K562 (cell line): ENCODE results near the gene CACNA2D2. TPM values are rescaled to one million over a fixed set of nuclear protein-coding genes. Genes with fewer than 3 reads are reported as not detected.

ENCODE experiments used
- ARID1B ChIP-seq: fragments of 450-650 bp; IDR thresholded peaks from 2 replicates; pipeline ENCODE4 v1.6.1; 2016; ENCODE audit warnings: antibody characterized with exemption, mild to moderate bottlenecking, inconsistent platforms
- BRD4 ChIP-seq: fragments of 200-600 bp; sonication (generic); IDR thresholded peaks from 2 replicates; pipeline ENCODE4 v1.6.1; 2017; ENCODE audit warnings: inconsistent platforms
- CAMTA2 ChIP-seq: fragments of 250-450 bp; sonication (Bioruptor Pico); conservative IDR thresholded peaks from 2 replicates; pipeline ENCODE4 v1.5.1; 2022
- GABPA ChIP-seq: fragments of 200-800 bp; sonication (Bioruptor generic); conservative IDR thresholded peaks from 2 replicates; pipeline ENCODE4 v1.6.1; 2016; ENCODE audit warnings: low read depth, missing genetic modification characterization, missing compliant biosample characterization
- GABPB1 ChIP-seq: sonication (generic); formaldehyde crosslinking; IDR thresholded peaks from 2 replicates; pipeline ENCODE4 v1.8.0; 2022; ENCODE audit warnings: mild to moderate bottlenecking, missing genetic modification reagents
- GATA2 ChIP-seq: sonication (generic); formaldehyde crosslinking; IDR thresholded peaks from 2 replicates; pipeline ENCODE4 v1.4.0; 2020; ENCODE audit warnings: mild to moderate bottlenecking, missing genetic modification reagents
- GTF2E2 ChIP-seq: fragments of 200-800 bp; sonication (Bioruptor generic); IDR thresholded peaks from 2 replicates; pipeline ENCODE4 v1.6.1; 2016; ENCODE audit warnings: missing genetic modification characterization, missing compliant biosample characterization
- HLTF ChIP-seq: fragments of 450-650 bp; IDR thresholded peaks from 2 replicates; pipeline ENCODE4 v1.6.1; 2016
- KAT8 ChIP-seq: fragments of 450-650 bp; IDR thresholded peaks from 2 replicates; pipeline ENCODE4 v1.6.1; 2016; ENCODE audit warnings: low read depth, mild to moderate bottlenecking
- MAFF ChIP-seq: IDR thresholded peaks from 2 replicates; pipeline ENCODE4 v1.6.1; 2012; ENCODE audit warnings: low read length, improper control_type of control experiment
- MTA3 ChIP-seq: fragments of 450-650 bp; formaldehyde crosslinking; IDR thresholded peaks from 2 replicates; pipeline ENCODE4 v1.6.1; 2017; ENCODE audit warnings: mild to moderate bottlenecking, borderline replicate concordance
- NRF1 ChIP-seq, 2 experiments: fragments of 450-650 bp; IDR thresholded peaks in 1 of 2; conservative IDR thresholded peaks in 1 of 2; 2 replicates each; pipeline ENCODE4 v1.6.1; 2014; ENCODE audit warnings: mild to moderate bottlenecking in 2 of 2
- POLR3A ChIP-seq: IDR thresholded peaks from 2 replicates; pipeline ENCODE4 v1.6.1; 2011; ENCODE audit warnings: borderline replicate concordance, mild to moderate bottlenecking, moderate library complexity; ENCODE audit not compliant: insufficient read length, insufficient read depth; ENCODE audit errors: extremely low read depth
- SMAD3 ChIP-seq: fragments of 450-650 bp; formaldehyde crosslinking; conservative IDR thresholded peaks from 2 replicates; pipeline ENCODE4 v1.4.0; 2020; ENCODE audit warnings: mild to moderate bottlenecking
- TAF7 ChIP-seq: fragments of 450-650 bp; IDR thresholded peaks from 2 replicates; pipeline ENCODE4 v1.6.1; 2016; ENCODE audit warnings: missing genetic modification characterization, missing compliant biosample characterization
- TCF3 ChIP-seq: sonication (generic); formaldehyde crosslinking; IDR thresholded peaks from 2 replicates; pipeline ENCODE4 v1.4.0; 2020; ENCODE audit warnings: mild to moderate bottlenecking, missing genetic modification reagents
- TCF7 ChIP-seq: sonication (generic); IDR thresholded peaks from 2 replicates; pipeline ENCODE4 v1.6.1; 2016; ENCODE audit warnings: antibody characterized with exemption, borderline replicate concordance
- TSC22D4 ChIP-seq: fragments of 450-650 bp; IDR thresholded peaks from 2 replicates; pipeline ENCODE4 v1.6.1; 2016; ENCODE audit warnings: missing genetic modification characterization, missing biosample characterization, control low read depth
- YBX1 ChIP-seq: fragments of 450-650 bp; IDR thresholded peaks from 2 replicates; pipeline ENCODE4 v1.7.1; 2016; ENCODE audit warnings: mild to moderate bottlenecking
- ZNF561 ChIP-seq: fragments of 450-650 bp; formaldehyde crosslinking; conservative IDR thresholded peaks from 2 replicates; pipeline ENCODE4 v1.4.0; 2020; ENCODE audit warnings: mild to moderate bottlenecking, moderate library complexity
- ZNF695 ChIP-seq: fragments of 450-650 bp; formaldehyde crosslinking; IDR thresholded peaks from 2 replicates; pipeline ENCODE4 v1.4.0; 2020; ENCODE audit warnings: mild to moderate bottlenecking, moderate library complexity
- polyA plus RNA-seq, 8 experiments: library from polyadenylated mRNA; depleted of rRNA in 4 of 8; stranded (reverse) in 5 of 8; unstranded in 3 of 8; fragments of >200 nt; fragmentation: Nextera tagmentation in 2 of 8; fragmentation: Illumina TruSeq in 1 of 8; extraction: Ambion mirVana in 2 of 8; extraction: Trizol in 1 of 8; gene quantifications; 2 replicates each; pipeline versions ENCODE4 v1.2.1 to v1.2.3, GENCODE V29; 2011 to 2014; ENCODE audit warnings: inconsistent platforms in 1 of 8, missing spikeins in 1 of 8
- total RNA-seq, 7 experiments: library from RNA; depleted of rRNA in 6 of 7; stranded (reverse); fragments of >200 nt in 6 of 7; fragmentation: Illumina TruSeq in 2 of 7; extraction: Trizol in 2 of 7; gene quantifications; 2 replicates each; pipeline versions ENCODE4 v1.2.1 to v1.2.3, GENCODE V29; 2011 to 2021; ENCODE audit warnings: low replicate concordance in 1 of 7
- TF ChIP-seq, protein P1 (sequence below): fragments of 250-450 bp; sonication (Bioruptor Pico); IDR thresholded peaks from 2 replicates; pipeline ENCODE4 v1.8.0; 2022; ENCODE audit warnings: moderate library complexity, mild to moderate bottlenecking, inconsistent platforms
- TF ChIP-seq, protein P2 (sequence below): fragments of 150-350 bp; conservative IDR thresholded peaks from 2 replicates; pipeline ENCODE4 v1.6.1; 2014; ENCODE audit warnings: low read length
- TF ChIP-seq, protein P3 (sequence below): sonication (generic); formaldehyde crosslinking; IDR thresholded peaks from 2 replicates; pipeline ENCODE4 v1.8.0; 2023; ENCODE audit warnings: mild to moderate bottlenecking, missing genetic modification reagents
- TF ChIP-seq, protein P4 (sequence below): fragments of 450-650 bp; IDR thresholded peaks from 2 replicates; pipeline ENCODE4 v1.6.1; 2016

CACNA2D2 gene
- total and polyA plus RNA-seq, 9 of the 15 experiments (the other 6 are each of a cell fraction or from before 2014, with no cell fraction given): 0.11 to 0.58 (median 0.36) TPM; not detected in 2

DNA sequence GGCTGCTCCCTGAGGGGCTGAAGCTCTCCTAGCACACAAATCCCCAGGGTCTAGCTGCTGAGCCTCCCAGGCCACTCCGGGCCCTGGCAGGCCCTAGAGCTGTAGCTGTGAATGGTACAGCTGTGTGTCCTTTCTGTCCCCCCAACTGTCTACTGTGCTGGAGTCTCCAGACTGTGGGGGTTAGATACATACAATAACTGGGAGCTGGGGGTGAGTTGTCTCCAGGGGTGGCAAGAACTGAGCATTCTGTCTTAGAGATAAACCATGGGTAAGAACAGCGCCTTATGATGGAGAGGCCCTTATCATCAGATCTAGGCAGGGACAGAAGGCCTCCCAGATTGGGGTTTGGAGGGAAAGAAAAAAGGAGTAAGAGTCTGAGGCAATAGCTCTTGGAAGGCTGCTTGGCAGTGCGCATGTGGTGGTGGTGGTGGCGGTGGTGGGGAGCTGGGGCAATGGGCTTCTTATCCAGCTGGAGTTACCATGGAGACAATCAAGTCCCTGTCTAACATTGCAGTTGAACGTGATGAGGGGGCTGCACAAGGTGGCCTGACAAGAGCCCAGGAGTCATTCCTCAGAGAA is 149.2 kb downstream of the CACNA2D2 start (continued):
- TF ChIP-seq, protein P1, sequence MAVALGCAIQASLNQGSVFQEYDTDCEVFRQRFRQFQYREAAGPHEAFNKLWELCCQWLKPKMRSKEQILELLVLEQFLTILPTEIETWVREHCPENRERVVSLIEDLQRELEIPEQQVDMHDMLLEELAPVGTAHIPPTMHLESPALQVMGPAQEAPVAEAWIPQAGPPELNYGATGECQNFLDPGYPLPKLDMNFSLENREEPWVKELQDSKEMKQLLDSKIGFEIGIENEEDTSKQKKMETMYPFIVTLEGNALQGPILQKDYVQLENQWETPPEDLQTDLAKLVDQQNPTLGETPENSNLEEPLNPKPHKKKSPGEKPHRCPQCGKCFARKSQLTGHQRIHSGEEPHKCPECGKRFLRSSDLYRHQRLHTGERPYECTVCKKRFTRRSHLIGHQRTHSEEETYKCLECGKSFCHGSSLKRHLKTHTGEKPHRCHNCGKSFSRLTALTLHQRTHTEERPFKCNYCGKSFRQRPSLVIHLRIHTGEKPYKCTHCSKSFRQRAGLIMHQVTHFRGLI: no peak
- TF ChIP-seq YBX1 (no peak), NRF1 (conservative IDR thresholded peaks at IDR 0.05 in 1 of 2, IDR thresholded peaks at IDR 0.05 in 1 of 2) (peak; percentile 60 to 65; a peak in 2 of 4 replicates), GABPB1 (CRISPR knock-in tag) (no peak), TCF7 (no peak), MAFF (no peak), CAMTA2 (CRISPR knock-in tag) (no peak), MTA3 (no peak), TSC22D4 (tag) (no peak), ARID1B (peak; percentile 54), ZNF561 (CRISPR knock-in tag) (no peak), KAT8 (no peak), TAF7 (tag) (no peak), GTF2E2 (tag) (no peak), HLTF (no peak), GATA2 (CRISPR knock-in tag) (peak; percentile 51; the same call in 1 of the 2 replicates), ZNF695 (CRISPR knock-in tag) (no peak), POLR3A (no peak), SMAD3 (CRISPR knock-in tag) (no peak), TCF3 (CRISPR knock-in tag) (0 out of 2 replicates have a peak, but pooled peaks have one; percentile 13), GABPA (tag) (no peak), BRD4 (no peak)
- TF ChIP-seq, protein P2, sequence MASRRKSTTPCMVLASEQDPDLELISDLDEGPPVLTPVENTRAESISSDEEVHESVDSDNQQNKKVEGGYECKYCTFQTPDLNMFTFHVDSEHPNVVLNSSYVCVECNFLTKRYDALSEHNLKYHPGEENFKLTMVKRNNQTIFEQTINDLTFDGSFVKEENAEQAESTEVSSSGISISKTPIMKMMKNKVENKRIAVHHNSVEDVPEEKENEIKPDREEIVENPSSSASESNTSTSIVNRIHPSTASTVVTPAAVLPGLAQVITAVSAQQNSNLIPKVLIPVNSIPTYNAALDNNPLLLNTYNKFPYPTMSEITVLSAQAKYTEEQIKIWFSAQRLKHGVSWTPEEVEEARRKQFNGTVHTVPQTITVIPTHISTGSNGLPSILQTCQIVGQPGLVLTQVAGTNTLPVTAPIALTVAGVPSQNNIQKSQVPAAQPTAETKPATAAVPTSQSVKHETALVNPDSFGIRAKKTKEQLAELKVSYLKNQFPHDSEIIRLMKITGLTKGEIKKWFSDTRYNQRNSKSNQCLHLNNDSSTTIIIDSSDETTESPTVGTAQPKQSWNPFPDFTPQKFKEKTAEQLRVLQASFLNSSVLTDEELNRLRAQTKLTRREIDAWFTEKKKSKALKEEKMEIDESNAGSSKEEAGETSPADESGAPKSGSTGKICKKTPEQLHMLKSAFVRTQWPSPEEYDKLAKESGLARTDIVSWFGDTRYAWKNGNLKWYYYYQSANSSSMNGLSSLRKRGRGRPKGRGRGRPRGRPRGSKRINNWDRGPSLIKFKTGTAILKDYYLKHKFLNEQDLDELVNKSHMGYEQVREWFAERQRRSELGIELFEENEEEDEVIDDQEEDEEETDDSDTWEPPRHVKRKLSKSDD: no peak
- TF ChIP-seq, protein P3, sequence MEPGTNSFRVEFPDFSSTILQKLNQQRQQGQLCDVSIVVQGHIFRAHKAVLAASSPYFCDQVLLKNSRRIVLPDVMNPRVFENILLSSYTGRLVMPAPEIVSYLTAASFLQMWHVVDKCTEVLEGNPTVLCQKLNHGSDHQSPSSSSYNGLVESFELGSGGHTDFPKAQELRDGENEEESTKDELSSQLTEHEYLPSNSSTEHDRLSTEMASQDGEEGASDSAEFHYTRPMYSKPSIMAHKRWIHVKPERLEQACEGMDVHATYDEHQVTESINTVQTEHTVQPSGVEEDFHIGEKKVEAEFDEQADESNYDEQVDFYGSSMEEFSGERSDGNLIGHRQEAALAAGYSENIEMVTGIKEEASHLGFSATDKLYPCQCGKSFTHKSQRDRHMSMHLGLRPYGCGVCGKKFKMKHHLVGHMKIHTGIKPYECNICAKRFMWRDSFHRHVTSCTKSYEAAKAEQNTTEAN: no peak
- TF ChIP-seq, protein P4, sequence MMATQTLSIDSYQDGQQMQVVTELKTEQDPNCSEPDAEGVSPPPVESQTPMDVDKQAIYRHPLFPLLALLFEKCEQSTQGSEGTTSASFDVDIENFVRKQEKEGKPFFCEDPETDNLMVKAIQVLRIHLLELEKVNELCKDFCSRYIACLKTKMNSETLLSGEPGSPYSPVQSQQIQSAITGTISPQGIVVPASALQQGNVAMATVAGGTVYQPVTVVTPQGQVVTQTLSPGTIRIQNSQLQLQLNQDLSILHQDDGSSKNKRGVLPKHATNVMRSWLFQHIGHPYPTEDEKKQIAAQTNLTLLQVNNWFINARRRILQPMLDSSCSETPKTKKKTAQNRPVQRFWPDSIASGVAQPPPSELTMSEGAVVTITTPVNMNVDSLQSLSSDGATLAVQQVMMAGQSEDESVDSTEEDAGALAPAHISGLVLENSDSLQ: no peak
